ENCODE data around the gene CHRNB1.
"Not testable (repeated sequence)": the region's sequence is repeated elsewhere in the genome, so short reads cannot be mapped to it uniquely, and the experiment has no call there.

The CHRNB1 gene

GRCh38 chr17:7467498-7467897, 22.6 kb downstream of the CHRNB1 start:
- DNase-seq (ENCODE audit: low read depth): no peak
- H3K4me3 ChIP-seq (replicated peaks; ENCODE audit: low read depth, low read length): no peak overlapping the region
- TF ChIP-seq CTCF (IDR thresholded peaks at IDR 0.05; ENCODE audit: low read length, missing control alignments): no peak

GRCh38 chr17:7468290-7468689, 23.4 kb downstream of the CHRNB1 start:
- DNase-seq (ENCODE audit: low read depth): no peak
- no peak overlapping the region for H3K4me3 ChIP-seq (replicated peaks; ENCODE audit: low read depth, low read length)
- no peak for TF ChIP-seq CTCF (IDR thresholded peaks at IDR 0.05; ENCODE audit: low read length, missing control alignments)

GRCh38 chr17:7468804-7469389, 24.0 kb downstream of the CHRNB1 start:
- no peak for DNase-seq (ENCODE audit: low read depth)
- TF ChIP-seq CTCF (IDR thresholded peaks at IDR 0.05; ENCODE audit: low read length, missing control alignments): no peak
- no peak overlapping the region for H3K4me3 ChIP-seq (replicated peaks; ENCODE audit: low read depth, low read length)

GRCh38 chr17:7469843-7470242, 25.0 kb downstream of the CHRNB1 start:
- H3K4me3 ChIP-seq (replicated peaks; ENCODE audit: low read depth, low read length); DNase-seq (ENCODE audit: low read depth): not testable (repeated sequence)

GRCh38 chr17:7470457-7470973, 25.7 kb downstream of the CHRNB1 start:
- H3K4me3 ChIP-seq (replicated peaks; ENCODE audit: low read depth, low read length); DNase-seq (ENCODE audit: low read depth): not testable (repeated sequence)

- TF ChIP-seq CTCF (IDR thresholded peaks at IDR 0.05; ENCODE audit: low read length, missing control alignments): no peak
- DNase-seq (ENCODE audit: low read depth): no peak
- no peak overlapping the region for H3K4me3 ChIP-seq (replicated peaks; ENCODE audit: low read depth, low read length)
These were observed 26.9 kb downstream of the CHRNB1 start for GRCh38 chr17:7471729-7472128.

GRCh38 chr17:7474767-7475166, 29.9 kb downstream of the CHRNB1 start:
- not testable (repeated sequence) for DNase-seq (ENCODE audit: low read depth)

GRCh38 chr17:7475764-7476422, 31.0 kb downstream of the CHRNB1 start:
- no peak overlapping the region for H3K4me3 ChIP-seq (replicated peaks; ENCODE audit: low read depth, low read length)

More at GRCh38 chr17:7474767-7475166, 29.9 kb downstream of the CHRNB1 start:
- not testable (repeated sequence) for H3K4me3 ChIP-seq (replicated peaks; ENCODE audit: low read depth, low read length)

More at GRCh38 chr17:7475764-7476422, 31.0 kb downstream of the CHRNB1 start:
- no peak for TF ChIP-seq CTCF (IDR thresholded peaks at IDR 0.05; ENCODE audit: low read length, missing control alignments)
- no peak for DNase-seq (ENCODE audit: low read depth)
